Right atrium auricular region (tissue), 2 donors: ENCODE data around the gene HNRNPM. TPM values are rescaled to one million over a fixed set of nuclear protein-coding genes. Genes with fewer than 3 reads are reported as not detected.
"Not testable (repeated sequence)": the region's sequence is repeated elsewhere in the genome, so short reads cannot be mapped to it uniquely, and the experiment has no call there.

Source experiments
- DNase-seq: peaks from one replicate; pipeline ENCODE4 v3.0.0-alpha.2; 2019; ENCODE audit warnings: low spot score
- H3K27ac ChIP-seq, 2 donors: fragments of 200-600 bp; sonication (generic); 1 replicate in 1 of 2; 2 replicates in 1 of 2; pipeline ENCODE4 v1.5.1; 2016 to 2019
- H3K27me3 ChIP-seq, 2 donors: fragments of 200-600 bp; sonication (generic); one replicate each; pipeline versions ENCODE4 v1.5.1 to v1.6.0; 2017 to 2019
- H3K36me3 ChIP-seq: fragments of 200-600 bp; sonication (generic); one replicate; pipeline ENCODE4 v1.5.1; 2016
- H3K4me1 ChIP-seq, 2 donors: fragments of 200-600 bp; sonication (generic); one replicate each; pipeline versions ENCODE4 v1.5.1 to v1.6.0; 2017 to 2019
- H3K4me3 ChIP-seq, 2 donors: fragments of 200-600 bp; sonication (generic); 1 replicate in 1 of 2; 2 replicates in 1 of 2; pipeline ENCODE4 v1.5.1; 2017 to 2019; ENCODE audit warnings: mild to moderate bottlenecking in 1 of 2, moderate library complexity in 1 of 2
- H3K9me3 ChIP-seq, 2 donors: fragments of 200-600 bp; sonication (generic); one replicate each; pipeline ENCODE4 v1.5.1; 2019
- CTCF ChIP-seq, 2 donors: fragments of 200-600 bp; sonication (generic); IDR thresholded peaks; one replicate each; pipeline ENCODE4 v1.5.1; 2019; ENCODE audit warnings: antibody characterized with exemption in 2 of 2
- total RNA-seq, 2 donors: library from RNA; depleted of rRNA; stranded (reverse); fragments of >200 nt; gene quantifications; one replicate each; pipeline ENCODE4 v1.1.0, GENCODE V29; 2016

The HNRNPM gene
- total RNA-seq, 2 donors from 2014 or later = 51.0 to 76.5 TPM

- H3K4me1 ChIP-seq = peaks cover 0 to 34% of the 10 kb centered on the region in 2 donors
- DNase-seq = no peak
- no peaks in the 10 kb centered on the region for H3K9me3 ChIP-seq
- H3K27ac ChIP-seq = peak overlapping the region; percentile 93 to 99
- H3K36me3 ChIP-seq = peaks cover 6% of the 10 kb centered on the region
- TF ChIP-seq CTCF (IDR thresholded peaks at IDR 0.05) = no peak
- H3K27me3 ChIP-seq = no peaks in the 10 kb centered on the region
- H3K4me3 ChIP-seq = peak overlapping the region; percentile 67 to 82
Observed at GRCh38 chr19:8513036-8513686, 68.4 kb downstream of the HNRNPM start.

GRCh38 chr19:8513687-8514504 lies 69.1 kb downstream of the HNRNPM start, which contains the start of gene ZNF414:
Gene ZNF414, minus strand, starts transcription at chr19:8514167. Its CDS starts 121 bp downstream, at chr19:8514046.
- Histone ChIP-seq H3K4me1 (peaks cover 0 to 34% of the 10 kb centered on the region in 2 donors), H3K27me3 (no peaks in the 10 kb centered on the region), H3K4me3 (peak within 1 kb of the TSS; percentile 67 to 82), H3K9me3 (no peaks in the 10 kb centered on the region), H3K36me3 (peaks cover 6% of the 10 kb centered on the region), H3K27ac (peak within 1 kb of the TSS; percentile 93 to 99)
- DNase-seq = peak; percentile 98
- no peak for TF ChIP-seq CTCF (IDR thresholded peaks at IDR 0.05)

- DNase-seq, H3K9me3 ChIP-seq, H3K36me3 ChIP-seq, H3K27me3 ChIP-seq: not testable (repeated sequence)
- Histone ChIP-seq H3K4me1 (peaks cover 0 to 34% of the 10 kb centered on the region in 2 donors), H3K27ac (peak overlapping the region; percentile 93 to 99), H3K4me3 (peak overlapping the region; percentile 67 to 82)
Observed at GRCh38 chr19:8514505-8515009, 69.8 kb downstream of the HNRNPM start.

GRCh38 chr19:8515317-8515716 lies 70.5 kb downstream of the HNRNPM start:
- no peak for TF ChIP-seq CTCF (IDR thresholded peaks at IDR 0.05)
- peaks cover 6% of the 10 kb centered on the region for H3K36me3 ChIP-seq
- no peak for DNase-seq
- no peaks in the 10 kb centered on the region for H3K9me3 ChIP-seq
- no peak overlapping the region for H3K4me3 ChIP-seq
- no peaks in the 10 kb centered on the region for H3K27me3 ChIP-seq
- H3K27ac ChIP-seq = no peak overlapping the region
- peaks cover 0 to 34% of the 10 kb centered on the region in 2 donors for H3K4me1 ChIP-seq

GRCh38 chr19:8517551-8518442 lies 73.0 kb downstream of the HNRNPM start:
- H3K27ac ChIP-seq = peak overlapping the region in 1 of 2 donors; percentile 36
- peaks cover 0 to 22% of the 10 kb centered on the region in 2 donors for H3K4me1 ChIP-seq
- H3K27me3 ChIP-seq = no peaks in the 10 kb centered on the region
- H3K36me3 ChIP-seq = no peaks in the 10 kb centered on the region
- no peak for TF ChIP-seq CTCF (IDR thresholded peaks at IDR 0.05)
- H3K4me3 ChIP-seq = no peak overlapping the region
- no peak for DNase-seq
- H3K9me3 ChIP-seq = no peaks in the 10 kb centered on the region
